Ishikawa (cell line): ENCODE data around the gene STX1B.

ENCODE experiments used
- CREB1 ChIP-seq: IDR thresholded peaks from 2 replicates; pipeline ENCODE4 v1.6.1; 2012; ENCODE audit warnings: low read depth
- EP300 ChIP-seq: IDR thresholded peaks from 2 replicates; pipeline ENCODE4 v1.6.1; 2012; ENCODE audit warnings: borderline replicate concordance
- FOXM1 ChIP-seq: IDR thresholded peaks from 2 replicates; pipeline ENCODE4 v1.6.1; 2012; ENCODE audit warnings: low read depth, borderline replicate concordance
- RAD21 ChIP-seq: IDR thresholded peaks from 2 replicates; pipeline ENCODE4 v1.6.1; 2012; ENCODE audit warnings: low read depth
- TAF1 ChIP-seq: IDR thresholded peaks from 2 replicates; pipeline ENCODE4 v1.6.1; 2012; ENCODE audit warnings: low read depth, mild to moderate bottlenecking
- USF1 ChIP-seq: IDR thresholded peaks from 2 replicates; pipeline ENCODE4 v1.6.1; 2012
- YY1 ChIP-seq: IDR thresholded peaks from 2 replicates; pipeline ENCODE4 v1.6.1; 2012; ENCODE audit warnings: low read depth
- ZBTB7A ChIP-seq: IDR thresholded peaks from 2 replicates; pipeline ENCODE4 v1.6.1; 2012; ENCODE audit warnings: low read depth
- TF ChIP-seq, protein P1 (sequence below): IDR thresholded peaks from 2 replicates; pipeline ENCODE4 v1.6.1; 2012; ENCODE audit warnings: low read depth, mild to moderate bottlenecking
- TF ChIP-seq, protein P2 (sequence below): IDR thresholded peaks from 2 replicates; pipeline ENCODE4 v1.6.1; 2012

GRCh38 chr16:31001507-31002249 is 8.8 kb downstream of the STX1B start:
- no peak for TF ChIP-seq USF1
- TF ChIP-seq FOXM1: no peak
- TF ChIP-seq, protein P1, sequence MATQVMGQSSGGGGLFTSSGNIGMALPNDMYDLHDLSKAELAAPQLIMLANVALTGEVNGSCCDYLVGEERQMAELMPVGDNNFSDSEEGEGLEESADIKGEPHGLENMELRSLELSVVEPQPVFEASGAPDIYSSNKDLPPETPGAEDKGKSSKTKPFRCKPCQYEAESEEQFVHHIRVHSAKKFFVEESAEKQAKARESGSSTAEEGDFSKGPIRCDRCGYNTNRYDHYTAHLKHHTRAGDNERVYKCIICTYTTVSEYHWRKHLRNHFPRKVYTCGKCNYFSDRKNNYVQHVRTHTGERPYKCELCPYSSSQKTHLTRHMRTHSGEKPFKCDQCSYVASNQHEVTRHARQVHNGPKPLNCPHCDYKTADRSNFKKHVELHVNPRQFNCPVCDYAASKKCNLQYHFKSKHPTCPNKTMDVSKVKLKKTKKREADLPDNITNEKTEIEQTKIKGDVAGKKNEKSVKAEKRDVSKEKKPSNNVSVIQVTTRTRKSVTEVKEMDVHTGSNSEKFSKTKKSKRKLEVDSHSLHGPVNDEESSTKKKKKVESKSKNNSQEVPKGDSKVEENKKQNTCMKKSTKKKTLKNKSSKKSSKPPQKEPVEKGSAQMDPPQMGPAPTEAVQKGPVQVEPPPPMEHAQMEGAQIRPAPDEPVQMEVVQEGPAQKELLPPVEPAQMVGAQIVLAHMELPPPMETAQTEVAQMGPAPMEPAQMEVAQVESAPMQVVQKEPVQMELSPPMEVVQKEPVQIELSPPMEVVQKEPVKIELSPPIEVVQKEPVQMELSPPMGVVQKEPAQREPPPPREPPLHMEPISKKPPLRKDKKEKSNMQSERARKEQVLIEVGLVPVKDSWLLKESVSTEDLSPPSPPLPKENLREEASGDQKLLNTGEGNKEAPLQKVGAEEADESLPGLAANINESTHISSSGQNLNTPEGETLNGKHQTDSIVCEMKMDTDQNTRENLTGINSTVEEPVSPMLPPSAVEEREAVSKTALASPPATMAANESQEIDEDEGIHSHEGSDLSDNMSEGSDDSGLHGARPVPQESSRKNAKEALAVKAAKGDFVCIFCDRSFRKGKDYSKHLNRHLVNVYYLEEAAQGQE: no peak
- TF ChIP-seq, protein P2, sequence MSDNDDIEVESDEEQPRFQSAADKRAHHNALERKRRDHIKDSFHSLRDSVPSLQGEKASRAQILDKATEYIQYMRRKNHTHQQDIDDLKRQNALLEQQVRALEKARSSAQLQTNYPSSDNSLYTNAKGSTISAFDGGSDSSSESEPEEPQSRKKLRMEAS: no peak
- no peak for TF ChIP-seq EP300
- TF ChIP-seq RAD21: no peak
- no peak for TF ChIP-seq ZBTB7A
- TF ChIP-seq CREB1: no peak
- no peak for TF ChIP-seq YY1
- TF ChIP-seq TAF1: no peak
